C4-2B (cell line): ENCODE data around the gene ADCY10.

ENCODE experiments used
- ZFX ChIP-seq: fragments of 450-650 bp; IDR thresholded peaks from 2 replicates; pipeline ENCODE4 v1.6.1; 2017
- TF ChIP-seq, protein P1 (sequence below): fragments of 450-650 bp; conservative IDR thresholded peaks from 2 replicates; pipeline ENCODE4 v1.5.1; 2017; ENCODE audit warnings: mild to moderate bottlenecking

DNA sequence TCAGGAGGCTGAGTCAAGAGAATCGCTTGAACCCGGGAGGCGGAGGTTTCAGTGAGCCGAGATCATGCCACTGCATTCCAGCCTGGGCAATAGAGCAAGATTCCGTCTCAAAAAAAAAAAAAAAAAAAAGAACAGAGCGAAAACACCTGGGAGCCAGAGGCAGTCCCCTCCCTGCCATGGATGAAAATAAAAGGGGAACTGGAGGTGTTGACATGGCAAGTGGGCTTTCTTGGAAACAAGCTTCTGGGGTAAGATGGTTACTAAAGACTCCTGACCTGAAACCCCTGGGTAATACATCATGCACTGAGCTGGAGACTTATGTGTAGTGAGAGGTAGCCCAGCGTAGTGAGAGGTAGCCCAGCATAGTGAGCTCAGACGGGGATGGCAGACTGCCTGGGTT lies 31.6 kb downstream of the ADCY10 start:
- TF ChIP-seq, protein P1, sequence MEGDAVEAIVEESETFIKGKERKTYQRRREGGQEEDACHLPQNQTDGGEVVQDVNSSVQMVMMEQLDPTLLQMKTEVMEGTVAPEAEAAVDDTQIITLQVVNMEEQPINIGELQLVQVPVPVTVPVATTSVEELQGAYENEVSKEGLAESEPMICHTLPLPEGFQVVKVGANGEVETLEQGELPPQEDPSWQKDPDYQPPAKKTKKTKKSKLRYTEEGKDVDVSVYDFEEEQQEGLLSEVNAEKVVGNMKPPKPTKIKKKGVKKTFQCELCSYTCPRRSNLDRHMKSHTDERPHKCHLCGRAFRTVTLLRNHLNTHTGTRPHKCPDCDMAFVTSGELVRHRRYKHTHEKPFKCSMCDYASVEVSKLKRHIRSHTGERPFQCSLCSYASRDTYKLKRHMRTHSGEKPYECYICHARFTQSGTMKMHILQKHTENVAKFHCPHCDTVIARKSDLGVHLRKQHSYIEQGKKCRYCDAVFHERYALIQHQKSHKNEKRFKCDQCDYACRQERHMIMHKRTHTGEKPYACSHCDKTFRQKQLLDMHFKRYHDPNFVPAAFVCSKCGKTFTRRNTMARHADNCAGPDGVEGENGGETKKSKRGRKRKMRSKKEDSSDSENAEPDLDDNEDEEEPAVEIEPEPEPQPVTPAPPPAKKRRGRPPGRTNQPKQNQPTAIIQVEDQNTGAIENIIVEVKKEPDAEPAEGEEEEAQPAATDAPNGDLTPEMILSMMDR: no peak
- no peak for TF ChIP-seq ZFX
